Retinal pigment epithelial cell (primary cell): ENCODE results near the gene POU4F1.

Experiments used
- DNase-seq: peaks from one replicate; pipeline ENCODE4 v3.0.0-alpha.2; 2010; ENCODE audit warnings: low read depth
- H3K4me3 ChIP-seq: 2 replicates; pipeline ENCODE4 v1.5.1; 2011; ENCODE audit warnings: mild to moderate bottlenecking, low read length, control low read depth, moderate library complexity
- TF ChIP-seq, protein P1 (sequence below): conservative IDR thresholded peaks from 2 replicates; pipeline ENCODE4 v1.5.1; 2011; ENCODE audit warnings: low read depth, low read length, control low read depth, inconsistent platforms

Gene POU4F1

DNA sequence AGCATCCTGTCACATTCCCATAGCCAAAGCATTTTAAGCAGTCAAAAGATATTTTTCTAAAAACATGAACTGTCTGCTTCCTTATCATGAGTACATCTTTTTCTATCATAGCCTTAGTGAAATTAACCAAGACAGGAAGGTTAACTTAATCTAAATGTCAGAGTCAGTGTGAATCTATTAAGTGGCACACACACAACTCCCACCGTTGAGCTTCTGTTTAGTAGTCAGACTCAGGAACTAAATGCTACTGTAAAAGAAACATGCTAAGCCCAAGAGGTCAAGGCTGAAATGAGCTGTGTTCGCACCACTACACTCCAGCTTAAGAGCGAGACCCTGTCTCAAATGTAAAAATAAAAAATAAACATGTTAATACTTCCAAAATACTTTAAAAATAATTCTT lies 7.7 kb upstream of the POU4F1 start:
- DNase-seq = no peak
- TF ChIP-seq, protein P1, sequence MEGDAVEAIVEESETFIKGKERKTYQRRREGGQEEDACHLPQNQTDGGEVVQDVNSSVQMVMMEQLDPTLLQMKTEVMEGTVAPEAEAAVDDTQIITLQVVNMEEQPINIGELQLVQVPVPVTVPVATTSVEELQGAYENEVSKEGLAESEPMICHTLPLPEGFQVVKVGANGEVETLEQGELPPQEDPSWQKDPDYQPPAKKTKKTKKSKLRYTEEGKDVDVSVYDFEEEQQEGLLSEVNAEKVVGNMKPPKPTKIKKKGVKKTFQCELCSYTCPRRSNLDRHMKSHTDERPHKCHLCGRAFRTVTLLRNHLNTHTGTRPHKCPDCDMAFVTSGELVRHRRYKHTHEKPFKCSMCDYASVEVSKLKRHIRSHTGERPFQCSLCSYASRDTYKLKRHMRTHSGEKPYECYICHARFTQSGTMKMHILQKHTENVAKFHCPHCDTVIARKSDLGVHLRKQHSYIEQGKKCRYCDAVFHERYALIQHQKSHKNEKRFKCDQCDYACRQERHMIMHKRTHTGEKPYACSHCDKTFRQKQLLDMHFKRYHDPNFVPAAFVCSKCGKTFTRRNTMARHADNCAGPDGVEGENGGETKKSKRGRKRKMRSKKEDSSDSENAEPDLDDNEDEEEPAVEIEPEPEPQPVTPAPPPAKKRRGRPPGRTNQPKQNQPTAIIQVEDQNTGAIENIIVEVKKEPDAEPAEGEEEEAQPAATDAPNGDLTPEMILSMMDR = no peak
- no peak overlapping the region for H3K4me3 ChIP-seq

GRCh38 chr13:78610381-78610883 lies 7.1 kb upstream of the POU4F1 start:
- TF ChIP-seq, protein P1 = no peak
- no peak overlapping the region for H3K4me3 ChIP-seq
- no peak for DNase-seq

GRCh38 chr13:78609464-78610205 lies 6.3 kb upstream of the POU4F1 start:
- TF ChIP-seq, protein P1 = no peak
- DNase-seq = no peak
- peak overlapping the region; percentile 40 for H3K4me3 ChIP-seq

DNA sequence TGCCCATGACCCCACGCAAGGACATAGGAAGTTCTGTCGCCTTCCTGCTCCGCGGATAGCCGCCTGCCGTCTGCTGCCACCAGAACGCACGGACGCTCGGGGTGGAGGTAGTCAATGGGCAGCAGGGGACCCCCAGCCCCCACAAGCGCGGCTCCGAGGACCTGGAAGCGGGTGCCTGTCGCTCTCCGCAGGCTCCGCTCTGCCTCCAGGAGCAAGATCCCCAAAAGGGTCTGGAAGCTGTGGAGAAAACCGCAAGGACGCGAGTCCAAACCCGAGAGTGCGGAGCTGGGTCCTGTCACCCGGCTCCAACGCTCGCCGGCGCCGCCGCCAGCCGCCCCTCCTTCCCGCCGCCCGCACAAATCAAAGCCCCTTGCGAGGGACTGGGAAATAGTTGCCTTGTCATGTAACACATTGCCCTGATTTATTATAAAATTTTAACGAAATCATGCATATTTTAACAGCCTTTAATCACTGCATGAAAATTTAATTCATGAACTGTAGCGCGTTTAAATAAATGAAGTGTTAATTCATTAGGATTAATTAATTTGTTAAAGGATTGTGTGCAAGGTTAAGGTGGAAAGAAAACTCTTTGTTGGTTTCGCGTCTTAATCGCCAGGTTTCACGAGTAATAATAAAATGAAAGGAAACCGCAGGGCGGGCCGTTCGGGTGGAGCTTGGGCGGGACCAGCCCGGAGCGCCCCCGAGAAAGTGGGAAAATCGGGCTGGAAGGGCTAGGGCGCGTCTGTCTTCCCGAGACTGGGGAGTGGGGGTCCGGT lies 5.5 kb upstream of the POU4F1 start:
- TF ChIP-seq, protein P1 = no peak

DNA sequence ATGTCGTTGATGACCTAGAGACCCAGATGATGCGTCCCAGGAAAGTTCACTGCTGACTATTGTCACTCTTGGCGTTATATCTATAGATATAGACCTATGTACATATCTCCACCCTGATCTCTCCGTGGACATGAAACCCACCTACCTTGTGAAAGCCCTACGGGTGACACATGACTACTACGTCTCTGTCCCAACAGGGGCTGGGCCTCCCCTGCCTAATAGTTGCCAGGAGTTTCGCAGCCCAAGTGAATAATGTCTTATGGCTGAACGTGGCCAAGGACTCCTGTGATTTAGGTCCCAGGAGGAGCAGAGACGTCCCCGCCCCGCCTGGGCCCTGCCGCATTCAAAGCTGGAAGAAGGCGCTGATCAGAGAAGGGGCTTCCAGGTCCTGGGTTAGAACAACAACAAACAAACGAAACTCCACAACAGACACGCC lies 4.9 kb upstream of the POU4F1 start:
- no peak overlapping the region for H3K4me3 ChIP-seq
- no peak for DNase-seq
- TF ChIP-seq, protein P1 = no peak

More for the DNA sequence above, 5.5 kb upstream of the POU4F1 start:
- H3K4me3 ChIP-seq = peak overlapping the region; percentile 40
- no peak for DNase-seq

DNA sequence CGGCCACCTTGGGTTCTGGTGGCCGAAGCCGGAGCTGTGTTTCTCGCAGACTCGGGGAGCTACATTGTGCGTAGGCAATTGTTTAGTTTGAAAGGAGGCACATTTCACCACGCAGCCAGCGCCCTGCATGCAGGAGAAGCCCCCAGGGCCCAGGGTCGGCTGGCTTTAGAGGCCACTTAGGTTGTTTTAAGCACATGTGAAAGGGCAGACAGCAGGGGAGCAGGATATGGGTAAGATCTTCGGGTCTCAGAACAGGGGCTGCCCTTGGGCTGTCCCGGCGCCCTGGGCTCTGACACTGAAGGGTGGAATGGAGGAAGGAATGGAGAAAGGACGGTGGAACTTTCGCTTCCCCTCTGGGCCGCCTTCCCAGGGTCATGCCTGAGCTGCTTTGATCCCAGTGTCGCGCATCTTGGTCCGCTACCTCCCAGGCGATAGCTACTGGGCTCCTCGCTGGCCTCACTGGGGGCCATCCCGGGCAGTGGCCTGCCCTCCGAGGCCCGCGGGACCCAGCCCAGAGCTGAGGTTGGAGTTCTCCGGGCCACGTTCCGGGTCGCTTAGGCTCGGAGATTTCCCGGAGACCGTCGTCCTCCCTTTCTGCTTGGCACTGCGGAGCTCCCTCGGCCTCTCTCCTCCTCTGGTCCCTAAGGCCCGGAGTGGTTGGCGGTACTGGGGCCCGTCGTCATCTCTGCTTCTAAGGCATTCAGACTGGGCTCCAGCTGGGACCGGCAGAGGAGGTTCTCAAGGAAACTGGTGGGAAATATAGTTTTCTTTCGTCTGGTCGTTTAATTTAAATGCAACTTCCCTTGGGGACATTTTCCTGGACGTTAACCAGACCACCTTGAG lies 4.3 kb upstream of the POU4F1 start:
- no peak for DNase-seq

More for the DNA sequence above, 4.3 kb upstream of the POU4F1 start:
- H3K4me3 ChIP-seq = no peak overlapping the region
- TF ChIP-seq, protein P1 = no peak
